Esophagus (tissue), 2 donors: Measurements from ENCODE around the gene NOL4L. TPM values are rescaled to one million over a fixed set of nuclear protein-coding genes. Genes with fewer than 3 reads are reported as not detected.

Source experiments
- H3K27ac ChIP-seq, 2 donors: one replicate each; pipeline ENCODE4 v1.5.1; 2013; ENCODE audit warnings: low read depth in 2 of 2, mild to moderate bottlenecking in 2 of 2, inconsistent platforms in 1 of 2, low read length in 1 of 2, moderate library complexity in 1 of 2
- H3K27me3 ChIP-seq, 2 donors: one replicate each; pipeline ENCODE4 v1.6.1; 2013; ENCODE audit warnings: low read length in 2 of 2, control low read depth in 1 of 2, mild to moderate bottlenecking in 1 of 2; ENCODE audit not compliant: insufficient read depth in 2 of 2, control insufficient read depth in 1 of 2
- H3K36me3 ChIP-seq, 2 donors: one replicate each; pipeline ENCODE4 v1.6.1; 2013; ENCODE audit warnings: low read length in 1 of 2; ENCODE audit not compliant: control insufficient read depth in 2 of 2, insufficient read depth in 2 of 2
- H3K4me1 ChIP-seq, 2 donors: one replicate each; pipeline ENCODE4 v1.6.1; 2013; ENCODE audit warnings: low read length in 1 of 2; ENCODE audit not compliant: control insufficient read depth in 2 of 2, insufficient read depth in 2 of 2
- H3K4me3 ChIP-seq, 2 donors: one replicate each; pipeline ENCODE4 v1.5.1; 2013; ENCODE audit warnings: low read length in 2 of 2, mild to moderate bottlenecking in 2 of 2, low read depth in 1 of 2, moderate library complexity in 1 of 2
- H3K9me3 ChIP-seq, 2 donors: one replicate each; pipeline ENCODE4 v1.6.1; 2013; ENCODE audit warnings: mild to moderate bottlenecking in 2 of 2, low read depth in 1 of 2, low read length in 1 of 2, moderate library complexity in 1 of 2; ENCODE audit not compliant: control insufficient read depth in 2 of 2, insufficient read depth in 1 of 2
- WGBS, 2 donors: extraction: QIAGEN DNeasy Blood & Tissue Kit; methylation state at CpG; one replicate each; pipeline ENCODE4 v1.1.7; 2013; 5-methylcytosine and 5-hydroxymethylcytosine counted together
- polyA plus RNA-seq, 2 donors: library from polyadenylated mRNA; stranded (reverse); fragments of 200-250 nt; gene quantifications; one replicate each; pipeline ENCODE4 v1.2.3, GENCODE V29; 2013
- donor health status: healthy with polysubstance abuse.
- donor health status: Bipolar disorder and iron deficiency.

Gene NOL4L
- polyA plus RNA-seq, 2 donors = 1.1 to 1.2 TPM

- no peaks in the 10 kb centered on the region for H3K36me3 ChIP-seq
- no peaks in the 10 kb centered on the region for H3K9me3 ChIP-seq
- WGBS, 2 donors = 4% methylated on average over 20 of the region's 20 CpGs
- no peaks in the 10 kb centered on the region for H3K27me3 ChIP-seq
- peak overlapping the region; percentile 66 to 69 for H3K27ac ChIP-seq
- peak overlapping the region; percentile 49 to 70 for H3K4me3 ChIP-seq
- H3K4me1 ChIP-seq = no peaks in the 10 kb centered on the region
Measured at GRCh38 chr20:32484958-32485769, 100.0 kb downstream of the NOL4L start.

GRCh38 chr20:32484225-32484957 lies 100.7 kb downstream of the NOL4L start:
- Histone ChIP-seq H3K27me3 (no peaks in the 10 kb centered on the region), H3K27ac (peak overlapping the region; percentile 66 to 69), H3K4me3 (peak overlapping the region; percentile 49 to 70), H3K9me3 (no peaks in the 10 kb centered on the region), H3K36me3 (no peaks in the 10 kb centered on the region), H3K4me1 (no peaks in the 10 kb centered on the region)
- 1% methylated on average over 56 to 74 of the region's 74 CpGs for WGBS, 2 donors

DNA sequence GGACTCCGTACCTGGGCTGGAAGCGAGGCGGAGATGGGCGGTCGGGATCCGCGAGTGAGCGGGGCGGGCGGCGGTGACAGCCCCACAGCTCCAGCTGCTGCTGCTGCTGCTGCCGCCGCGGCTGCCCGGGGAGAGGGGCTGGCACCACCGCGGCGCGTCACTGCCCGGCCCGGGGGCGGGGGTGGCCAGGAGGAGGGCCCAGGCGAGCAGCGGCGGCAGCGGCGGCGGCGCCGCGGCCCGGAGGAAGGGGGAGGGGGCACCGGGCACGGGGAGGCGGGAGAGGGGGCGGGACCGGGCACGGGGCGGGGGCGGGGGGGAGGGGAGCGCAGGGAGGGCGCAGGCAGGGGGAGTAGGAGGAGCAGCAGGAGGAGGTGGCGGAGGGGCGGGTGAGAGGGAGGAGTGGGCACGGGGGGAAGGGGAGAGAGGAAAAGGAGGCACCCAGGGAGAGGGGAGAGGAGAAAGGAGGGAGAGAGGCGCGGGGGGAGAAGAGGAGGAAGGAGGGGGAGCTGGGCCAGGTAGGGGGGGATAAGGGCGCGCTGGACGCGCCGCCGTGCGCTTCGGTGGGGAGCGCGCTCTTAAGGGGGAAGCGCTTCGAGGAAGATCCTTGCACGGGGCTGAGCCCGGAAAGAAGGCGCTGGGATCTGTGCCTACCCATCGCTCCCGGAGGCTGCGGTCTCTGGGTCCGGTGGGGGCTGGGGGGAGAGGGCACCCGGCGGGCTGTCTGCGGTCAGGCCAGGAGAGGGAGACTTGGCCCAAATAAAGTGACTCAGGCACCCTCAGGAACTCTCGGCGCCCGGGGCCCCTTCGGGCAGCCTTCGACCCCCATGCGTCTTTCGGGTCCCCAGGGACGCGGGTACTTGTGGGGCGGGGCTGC lies 101.5 kb downstream of the NOL4L start:
- Histone ChIP-seq H3K27me3 (no peaks in the 10 kb centered on the region), H3K27ac (peak overlapping the region; percentile 34 to 66), H3K36me3 (no peaks in the 10 kb centered on the region), H3K9me3 (no peaks in the 10 kb centered on the region), H3K4me1 (no peaks in the 10 kb centered on the region), H3K4me3 (peak overlapping the region; percentile 58 to 70)
- WGBS, 2 donors = 1% methylated on average over 39 to 73 of the region's 79 CpGs

GRCh38 chr20:32482442-32483261 lies 102.5 kb downstream of the NOL4L start:
- no peaks in the 10 kb centered on the region for H3K4me1 ChIP-seq
- WGBS, 2 donors = 2% methylated on average over 60 to 81 of the region's 82 CpGs
- no peaks in the 10 kb centered on the region for H3K9me3 ChIP-seq

GRCh38 chr20:32482143-32482441 lies 103.0 kb downstream of the NOL4L start:
- Histone ChIP-seq H3K4me1 (no peaks in the 10 kb centered on the region), H3K4me3 (peak overlapping the region in 1 of 2 donors; percentile 70), H3K36me3 (no peaks in the 10 kb centered on the region), H3K9me3 (no peaks in the 10 kb centered on the region), H3K27me3 (no peaks in the 10 kb centered on the region), H3K27ac (peak overlapping the region; percentile 41 to 55)
- WGBS, 2 donors = 19 to 25% methylated on average over 9 of the region's 9 CpGs

More at GRCh38 chr20:32482442-32483261, 102.5 kb downstream of the NOL4L start:
- no peaks in the 10 kb centered on the region for H3K27me3 ChIP-seq
- peak overlapping the region; percentile 41 to 55 for H3K27ac ChIP-seq
- no peaks in the 10 kb centered on the region for H3K36me3 ChIP-seq
- peak overlapping the region; percentile 58 to 70 for H3K4me3 ChIP-seq

DNA sequence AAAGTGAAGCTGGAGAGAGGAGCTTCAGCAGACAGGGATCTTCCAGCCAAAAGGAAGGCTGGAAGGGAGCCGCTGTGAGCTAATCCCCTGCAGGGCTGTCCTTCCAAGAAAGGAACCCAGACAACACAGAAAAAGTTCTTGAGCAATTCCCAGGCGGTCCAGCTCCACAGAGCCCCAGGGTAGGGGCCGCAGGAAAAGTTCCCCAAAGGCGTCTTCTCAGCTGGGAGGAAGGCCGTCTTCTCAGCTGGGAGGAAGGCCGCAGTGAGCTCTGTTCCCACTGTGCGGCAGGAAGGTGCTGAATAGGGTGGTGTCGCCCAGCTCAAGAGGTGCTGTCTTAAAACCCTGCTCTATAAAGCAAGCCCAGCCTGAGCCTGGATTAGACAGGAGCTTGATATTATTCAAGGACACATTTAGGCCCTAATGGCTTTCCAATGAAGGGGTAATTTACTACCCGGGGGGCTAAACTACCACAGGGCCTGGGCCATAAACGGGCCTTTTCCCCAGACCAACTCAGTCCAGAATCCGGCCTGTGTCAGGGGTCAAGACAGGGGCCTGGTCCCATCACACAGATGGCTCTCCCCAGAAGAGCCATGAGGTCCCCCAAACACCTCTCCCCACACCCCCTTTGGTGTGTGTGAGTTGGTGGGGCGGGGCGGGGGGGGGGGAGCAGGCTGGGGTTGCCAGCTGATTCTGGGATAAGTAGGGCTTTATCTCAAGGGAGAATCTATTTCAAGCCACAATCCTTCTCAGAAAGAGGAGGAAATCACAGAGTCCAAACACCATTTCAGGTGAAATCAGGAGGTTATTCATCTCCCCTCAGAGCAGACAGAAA lies 103.6 kb downstream of the NOL4L start:
- Histone ChIP-seq H3K9me3 (no peaks in the 10 kb centered on the region), H3K27me3 (no peaks in the 10 kb centered on the region), H3K4me1 (peaks cover 0 to 4% of the 10 kb centered on the region in 2 donors), H3K27ac (peak overlapping the region; percentile 26 to 74), H3K36me3 (no peaks in the 10 kb centered on the region), H3K4me3 (no peak overlapping the region)
- WGBS, 2 donors = 42 to 50% methylated on average over 13 of the region's 13 CpGs

DNA sequence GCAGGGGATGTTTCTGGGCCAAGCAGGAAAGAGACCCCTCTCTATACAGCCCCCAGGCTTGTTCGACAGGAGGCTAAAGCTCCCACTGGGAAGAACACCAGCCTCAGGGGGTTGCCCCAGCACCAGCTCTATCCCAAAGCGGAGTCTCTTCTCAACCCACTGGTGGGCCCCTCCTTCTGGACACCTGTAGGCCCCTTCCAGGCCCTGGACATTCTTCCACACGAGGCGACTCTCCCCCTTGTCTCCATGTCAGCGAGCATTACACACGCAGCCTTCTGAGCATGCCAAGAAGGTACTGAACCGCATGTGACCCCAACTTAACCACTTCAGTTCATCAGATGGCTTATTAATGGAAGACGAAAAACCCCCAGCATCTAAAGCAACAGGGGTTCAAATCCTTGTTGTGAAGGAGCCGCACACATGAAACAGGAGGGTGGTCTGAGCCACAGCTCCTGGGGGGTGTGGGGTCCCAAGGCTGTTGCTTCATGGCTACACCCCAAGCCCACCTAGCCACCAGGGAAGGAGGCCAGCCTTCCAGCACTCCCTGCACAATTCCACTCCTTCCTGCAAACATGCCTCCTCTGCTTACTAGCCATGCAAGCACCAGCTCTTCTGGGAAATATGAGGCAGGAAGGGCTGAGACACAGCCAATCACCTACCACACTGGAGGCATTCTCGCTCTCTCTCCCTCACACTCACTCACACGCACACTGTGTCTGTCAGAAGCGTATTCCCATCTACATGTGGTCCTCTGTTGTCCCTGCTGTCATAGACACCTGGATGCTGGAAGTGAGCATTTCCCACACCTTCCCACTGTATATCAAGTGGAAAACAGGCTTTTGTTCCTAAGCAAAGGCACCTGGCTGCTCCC lies 104.5 kb downstream of the NOL4L start:
- Histone ChIP-seq H3K27ac (peak overlapping the region in 1 of 2 donors; percentile 14), H3K9me3 (no peaks in the 10 kb centered on the region), H3K4me1 (peaks cover 4 to 7% of the 10 kb centered on the region in 2 donors), H3K36me3 (no peaks in the 10 kb centered on the region), H3K4me3 (no peak overlapping the region), H3K27me3 (no peaks in the 10 kb centered on the region)
- 73 to 78% methylated on average over 12 of the region's 12 CpGs for WGBS, 2 donors

DNA sequence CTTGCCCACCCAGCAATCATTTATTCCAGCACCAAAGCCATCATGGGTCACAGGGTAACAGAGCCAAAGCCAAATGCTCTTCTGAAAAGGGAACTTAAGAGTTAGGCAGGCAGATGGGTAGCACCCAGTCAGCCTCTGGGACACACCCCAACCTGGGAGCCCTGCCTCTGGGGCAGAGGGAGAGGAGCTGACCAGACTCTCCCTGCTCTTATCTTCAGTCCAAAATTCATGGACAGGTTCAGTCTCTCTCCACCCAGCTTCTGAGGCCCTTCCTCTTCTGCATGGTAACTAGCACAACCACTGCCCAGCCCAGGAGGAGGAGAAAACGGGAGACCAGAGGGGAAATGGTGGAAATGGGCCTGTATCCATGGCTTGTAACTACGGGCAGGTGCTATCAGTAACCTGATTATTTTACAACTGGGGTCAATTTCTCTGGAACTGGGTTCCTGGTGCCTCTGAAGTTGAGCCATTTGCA lies 105.4 kb downstream of the NOL4L start:
- Histone ChIP-seq H3K9me3 (no peaks in the 10 kb centered on the region), H3K27ac (no peak overlapping the region), H3K4me3 (no peak overlapping the region), H3K36me3 (no peaks in the 10 kb centered on the region), H3K27me3 (no peaks in the 10 kb centered on the region), H3K4me1 (peaks cover 6 to 7% of the 10 kb centered on the region in 2 donors)
- 61 to 62% methylated on average over 2 of the region's 2 CpGs for WGBS, 2 donors
